GM19025 (cell line): Measurements from ENCODE around the gene TTC7B.

Experiments
- ATAC-seq: cut with Tn5 transposase; IDR thresholded peaks from one replicate; pipeline ENCODE4 v1.9.1; 2021; ENCODE audit warnings: mild to moderate bottlenecking, low read depth, moderate library complexity; ENCODE audit not compliant: unreplicated experiment

Gene TTC7B

GRCh38 chr14:90720832-90721231, 95.4 kb downstream of the TTC7B start:
- no peak for ATAC-seq

GRCh38 chr14:90720336-90720735, 95.9 kb downstream of the TTC7B start:
- no peak for ATAC-seq

GRCh38 chr14:90717916-90718315, 98.3 kb downstream of the TTC7B start:
- ATAC-seq: no peak

GRCh38 chr14:90715993-90716392, 100.2 kb downstream of the TTC7B start:
- no peak for ATAC-seq

GRCh38 chr14:90715495-90715894, 100.7 kb downstream of the TTC7B start:
- ATAC-seq: no peak

- no peak for ATAC-seq
Observed at GRCh38 chr14:90714811-90715210, 101.4 kb downstream of the TTC7B start.

GRCh38 chr14:90704738-90705392, 111.4 kb downstream of the TTC7B start:
- ATAC-seq: no peak

- no peak for ATAC-seq
Observed at GRCh38 chr14:90703841-90704737, 112.1 kb downstream of the TTC7B start.

GRCh38 chr14:90700933-90701776, 115.1 kb downstream of the TTC7B start:
- ATAC-seq: no peak

- no peak for ATAC-seq
Observed at GRCh38 chr14:90699016-90699415, 117.2 kb downstream of the TTC7B start.

GRCh38 chr14:90698379-90698869, 117.8 kb downstream of the TTC7B start:
- ATAC-seq: no peak

GRCh38 chr14:90697577-90698206, 118.5 kb downstream of the TTC7B start:
- peak; percentile 82 for ATAC-seq

GRCh38 chr14:90697132-90697531, 119.1 kb downstream of the TTC7B start:
- ATAC-seq: no peak

GRCh38 chr14:90696720-90697119, 119.5 kb downstream of the TTC7B start:
- ATAC-seq: no peak

- ATAC-seq: no peak
Observed at GRCh38 chr14:90695997-90696660, 120.1 kb downstream of the TTC7B start.

- no peak for ATAC-seq
Observed at GRCh38 chr14:90693413-90693812, 122.8 kb downstream of the TTC7B start.

- ATAC-seq: no peak
Observed at GRCh38 chr14:90692826-90693225, 123.4 kb downstream of the TTC7B start.

- ATAC-seq: no peak
Observed at GRCh38 chr14:90692061-90692460, 124.2 kb downstream of the TTC7B start.

GRCh38 chr14:90691627-90692026, 124.6 kb downstream of the TTC7B start:
- no peak for ATAC-seq

GRCh38 chr14:90687680-90688079, 128.6 kb downstream of the TTC7B start:
- no peak for ATAC-seq
